Activated CD4-positive, alpha-beta T cell treated with anti-CD3 and anti-CD28 coated beads for 48 hours (primary cell): ENCODE data around the gene WDR26.
A peak's percentile ranks its signal among the peaks of the same experiment; 100 is the strongest.
"Not testable (repeated sequence)": the region's sequence is repeated elsewhere in the genome, so short reads cannot be mapped to it uniquely, and the experiment has no call there.

Experiments
- DNase-seq: peaks from one replicate; pipeline ENCODE4 v3.0.0-alpha.2; 2020

Gene WDR26

DNA sequence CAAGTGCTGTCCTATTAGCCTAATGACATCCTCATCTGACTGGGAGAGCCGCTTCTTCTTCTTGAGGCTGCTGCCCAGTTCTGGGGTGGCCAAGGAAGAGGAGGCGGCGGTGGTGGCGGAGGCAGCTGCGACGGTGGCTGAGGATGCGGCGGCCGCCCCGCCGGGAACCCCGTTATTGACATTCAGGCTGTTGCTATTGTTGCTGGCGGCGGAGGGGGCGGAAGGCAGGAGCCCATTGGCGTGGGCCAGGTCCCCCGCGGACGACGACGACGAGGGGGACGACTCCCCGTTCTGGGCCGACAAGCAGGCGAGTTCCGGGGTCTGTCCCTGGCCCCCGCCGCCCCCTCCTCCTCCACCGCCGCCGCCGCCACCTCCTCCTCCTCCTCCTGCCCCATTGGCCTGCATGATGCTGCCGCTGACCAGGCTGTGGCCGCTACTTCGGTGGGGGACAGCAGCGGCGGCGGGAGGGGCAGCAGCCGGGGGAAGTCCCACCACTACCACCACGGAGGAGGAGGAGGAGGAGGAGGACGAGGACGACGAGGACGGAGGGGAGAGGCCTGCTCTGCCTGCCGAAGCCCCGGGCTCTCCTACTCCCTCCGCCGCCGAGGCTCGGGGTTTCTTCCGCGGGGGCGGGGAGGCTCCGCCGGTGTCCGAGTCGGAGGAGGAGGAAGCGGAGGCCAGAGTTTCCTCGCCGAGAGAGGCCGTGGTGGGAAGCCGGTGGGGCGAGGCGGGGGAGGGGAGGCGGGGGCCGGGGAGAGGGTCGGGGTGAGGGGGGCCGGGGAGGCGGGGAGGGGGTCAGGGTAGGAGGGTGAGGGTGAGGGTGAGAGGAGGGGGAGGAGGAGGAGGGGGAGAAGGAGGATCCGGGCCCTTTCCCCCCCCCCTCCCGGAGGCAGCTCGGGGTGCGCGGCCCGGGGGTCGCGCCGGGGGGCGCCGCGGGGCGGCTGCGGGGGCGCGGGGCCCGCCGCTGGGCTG lies 610 bp downstream of the WDR26 start:
- peak; percentile 52 for DNase-seq

DNA sequence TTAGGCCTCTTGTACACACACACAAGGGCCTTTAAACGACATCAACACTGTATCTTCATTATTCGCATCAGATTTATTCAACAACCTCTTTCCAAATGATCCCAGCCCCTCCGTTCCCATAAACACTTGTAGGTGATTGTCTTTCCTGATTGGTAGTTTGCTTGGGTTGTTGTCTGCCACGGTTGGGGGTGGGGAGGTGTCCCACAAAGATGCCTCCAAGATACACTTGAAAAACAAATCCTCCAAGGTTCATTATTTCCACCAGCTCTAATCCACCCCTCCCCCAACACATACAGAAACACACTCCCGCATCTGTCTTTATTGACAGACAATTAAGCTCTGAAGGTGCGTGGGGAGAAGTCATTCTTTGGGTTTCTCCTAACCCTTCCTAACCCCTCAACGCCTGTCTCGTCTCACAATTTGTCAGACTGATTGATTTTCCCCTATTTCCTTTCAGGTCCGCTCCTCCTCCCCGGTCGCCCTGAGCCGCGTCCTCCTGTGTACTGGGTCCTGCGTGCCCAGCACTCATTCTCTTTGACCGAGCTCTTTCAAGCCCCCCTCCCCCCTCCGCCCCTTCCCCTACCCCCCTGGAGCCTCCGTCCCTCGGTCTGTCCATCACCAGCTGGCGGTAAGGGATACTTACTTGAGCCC lies 1.4 kb downstream of the WDR26 start:
- DNase-seq: peak; percentile 26

DNA sequence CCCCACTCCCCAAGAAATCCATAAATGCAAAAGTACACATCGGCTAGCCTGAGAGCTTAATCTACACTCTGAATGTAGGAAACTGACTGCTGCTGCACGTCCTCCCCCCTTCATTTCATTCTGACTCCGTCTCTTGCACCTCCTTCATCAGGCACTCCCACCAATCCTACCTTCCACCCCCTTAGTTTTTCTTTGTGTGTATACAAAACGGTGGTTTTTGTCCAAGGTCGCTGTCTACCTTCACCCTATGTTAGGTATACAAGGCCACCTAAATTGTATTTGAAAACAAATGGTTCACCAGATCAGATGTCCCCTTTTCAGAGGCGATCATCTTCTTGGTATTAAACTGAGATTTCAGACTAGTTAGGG lies 1.9 kb downstream of the WDR26 start:
- DNase-seq: no peak

DNA sequence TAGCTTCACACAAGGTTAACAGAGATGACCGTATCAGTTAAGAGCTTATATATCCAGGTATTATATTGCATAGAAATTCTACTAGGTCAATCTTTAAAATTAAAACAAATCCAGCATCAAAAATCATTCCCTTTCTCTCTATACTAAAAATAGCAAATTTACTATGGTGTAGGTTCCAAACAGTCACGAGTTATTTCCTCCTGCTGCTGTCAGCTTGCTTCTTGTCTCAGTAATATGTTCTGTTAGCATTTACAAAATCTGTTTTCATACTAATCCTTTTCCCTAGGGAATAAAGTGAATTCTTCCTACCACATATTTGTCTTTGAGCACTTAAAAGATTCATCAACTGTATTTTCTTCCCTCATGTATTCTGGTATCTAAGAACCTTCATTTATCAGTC lies 2.5 kb downstream of the WDR26 start:
- no peak for DNase-seq

DNA sequence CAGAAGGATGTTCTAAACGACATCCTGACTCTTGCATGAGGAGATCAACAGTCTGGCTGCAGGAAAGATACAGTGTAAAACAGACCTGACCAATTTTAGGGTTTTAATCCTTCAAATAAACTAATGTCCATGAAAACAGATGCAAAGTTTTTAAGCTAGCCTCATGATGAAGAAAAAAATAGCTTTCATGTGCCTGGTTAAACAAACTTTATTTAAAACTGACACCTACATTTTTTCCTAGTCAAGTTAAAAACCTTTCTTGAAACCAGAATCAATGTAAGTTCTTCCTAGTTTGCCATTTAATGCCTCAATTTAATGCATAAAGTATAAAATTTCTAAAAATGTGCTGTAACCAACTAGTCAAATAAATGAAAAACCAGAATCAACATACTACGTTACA lies 2.9 kb downstream of the WDR26 start:
- no peak for DNase-seq

DNA sequence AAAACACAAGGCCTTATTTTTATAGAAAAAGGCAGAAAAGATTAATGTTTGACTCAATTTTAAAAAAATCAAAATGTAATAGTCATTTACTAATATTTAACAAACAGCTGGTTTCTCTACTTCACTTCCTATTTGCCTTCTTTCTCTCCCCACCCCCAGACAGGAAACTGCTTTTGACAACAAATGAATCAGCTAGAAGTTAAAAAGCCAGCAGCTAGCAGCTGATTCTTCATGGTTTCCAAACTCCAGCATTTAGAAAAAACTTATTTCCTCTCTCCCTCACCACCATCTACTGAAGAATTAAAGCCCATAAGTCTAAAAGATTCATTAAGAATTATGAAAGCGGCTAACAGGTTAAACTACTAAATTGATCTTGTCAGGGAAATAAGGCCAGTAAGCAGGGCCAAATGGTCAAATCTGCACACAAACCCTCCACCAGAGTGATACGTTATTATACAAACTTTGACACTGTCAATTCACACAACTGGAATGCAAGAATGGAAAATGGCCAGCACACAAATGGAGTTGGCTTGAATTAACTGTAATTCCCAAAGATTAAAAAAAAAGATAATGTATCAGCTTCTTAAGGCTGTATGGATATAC lies 4.0 kb downstream of the WDR26 start:
- DNase-seq: no peak

DNA sequence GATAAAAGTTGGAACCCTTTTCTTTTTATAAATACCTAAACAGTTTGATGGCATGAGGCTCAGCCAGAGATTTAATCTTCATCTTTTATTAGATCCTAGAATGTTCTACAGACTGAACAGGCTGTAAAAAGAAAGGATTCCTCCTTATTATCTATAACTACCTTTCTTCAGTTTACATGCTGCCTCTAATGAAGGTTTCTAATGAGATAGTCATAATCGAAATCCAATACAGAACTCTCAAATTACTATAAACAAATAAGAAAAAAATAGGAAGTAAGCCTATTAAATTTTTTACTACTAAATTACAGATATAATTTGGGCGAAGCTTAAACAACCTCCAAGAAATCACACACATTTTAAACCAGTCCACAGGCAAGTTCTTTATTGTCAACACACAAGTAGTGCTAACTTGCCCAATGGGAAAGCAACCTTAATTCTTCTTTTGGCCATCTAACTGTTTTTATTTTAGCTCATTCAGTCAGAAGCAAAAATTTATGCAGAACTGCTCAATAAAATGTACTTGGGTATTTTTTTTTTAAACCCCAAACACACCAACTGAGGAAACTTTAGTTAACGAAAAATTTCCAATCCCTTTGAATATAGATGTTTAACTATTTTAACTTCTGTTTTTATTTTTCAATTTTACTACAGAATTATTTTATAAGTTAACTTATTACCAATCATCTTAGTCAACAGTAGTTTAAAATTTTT lies 4.8 kb downstream of the WDR26 start:
- no peak for DNase-seq

DNA sequence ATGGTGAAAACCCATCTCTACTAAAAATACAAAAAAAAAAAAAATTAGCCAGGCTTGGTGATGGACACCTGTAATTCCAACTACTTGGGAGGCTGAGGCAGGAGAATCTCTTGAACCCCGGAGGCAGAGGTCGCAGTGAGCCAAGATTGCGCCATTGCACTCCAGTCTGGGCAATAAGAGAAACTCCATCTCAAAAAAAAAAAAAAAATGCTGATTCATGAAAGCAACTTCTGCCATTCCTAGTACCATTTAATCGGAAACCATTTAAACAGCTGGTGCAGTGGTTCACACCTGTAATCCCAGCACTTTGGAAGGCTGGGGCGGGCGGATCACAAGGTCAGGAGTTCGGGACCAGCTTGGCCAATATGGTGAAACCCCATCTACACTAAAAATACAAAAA lies 5.9 kb downstream of the WDR26 start:
- DNase-seq: not testable (repeated sequence)

DNA sequence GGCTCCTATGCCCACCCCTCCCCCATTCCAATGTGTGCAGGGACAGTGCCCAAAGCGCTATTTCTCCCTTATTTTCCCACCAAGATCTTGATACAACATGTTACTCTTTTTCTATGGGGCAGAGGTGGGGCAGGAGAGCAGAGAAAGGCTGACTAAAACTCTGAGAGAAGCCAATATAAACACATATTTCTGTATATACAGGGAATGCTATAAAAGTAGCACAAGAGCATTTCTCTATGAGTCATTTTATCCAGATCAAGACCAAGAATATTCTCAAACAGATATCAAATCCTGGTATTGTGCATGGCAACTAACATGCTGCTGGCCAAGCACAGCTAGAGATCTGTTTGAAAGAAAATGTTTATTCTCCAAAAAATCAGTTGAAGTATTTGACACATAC lies 7.3 kb downstream of the WDR26 start:
- no peak for DNase-seq

DNA sequence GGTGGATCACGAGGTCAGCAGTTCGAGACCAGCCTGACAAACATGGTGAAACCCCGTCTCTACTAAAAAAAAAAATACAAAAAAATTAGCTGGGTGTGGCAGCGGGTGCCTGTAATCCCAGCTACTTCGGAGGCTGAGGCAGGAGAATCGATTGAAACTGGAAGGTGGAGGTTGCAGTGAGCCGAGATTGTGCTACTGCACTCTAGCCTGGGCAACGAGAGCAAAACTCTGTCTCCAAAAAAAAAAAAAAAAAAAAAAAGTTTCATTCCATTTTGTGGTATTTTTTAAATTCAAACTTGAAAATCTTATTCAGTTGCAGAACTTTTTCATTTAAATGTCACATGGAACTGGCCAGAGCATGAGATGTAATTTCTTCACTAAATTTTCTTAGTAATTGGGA lies 7.7 kb downstream of the WDR26 start:
- not testable (repeated sequence) for DNase-seq

DNA sequence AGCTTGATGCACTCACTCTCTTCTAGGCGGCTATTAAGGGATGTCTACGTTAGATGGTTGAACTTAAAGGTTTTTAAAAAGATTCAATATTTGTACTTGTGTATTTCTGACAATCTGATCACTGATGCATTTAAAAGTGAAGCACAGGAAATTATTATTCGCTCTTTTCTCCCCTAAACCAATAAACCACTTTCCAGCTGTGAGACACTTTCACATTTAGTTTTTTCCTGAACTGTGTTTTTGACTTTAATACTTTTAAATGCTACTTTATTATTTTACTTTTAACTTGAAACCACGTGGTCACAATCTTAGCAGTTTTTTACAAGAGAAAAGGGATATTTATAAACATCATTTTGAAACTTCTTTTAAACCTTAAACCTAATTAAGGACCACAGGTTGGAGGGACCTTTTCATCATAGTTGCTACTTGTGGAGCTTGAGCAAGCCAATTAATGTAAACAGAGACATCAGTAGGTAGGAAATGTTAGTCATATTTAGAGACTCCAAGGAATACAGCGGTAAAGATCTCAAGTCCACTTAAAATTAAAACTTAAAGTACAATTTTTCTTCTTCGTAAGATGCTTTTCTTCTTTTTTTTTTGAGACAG lies 9.2 kb downstream of the WDR26 start:
- no peak for DNase-seq

DNA sequence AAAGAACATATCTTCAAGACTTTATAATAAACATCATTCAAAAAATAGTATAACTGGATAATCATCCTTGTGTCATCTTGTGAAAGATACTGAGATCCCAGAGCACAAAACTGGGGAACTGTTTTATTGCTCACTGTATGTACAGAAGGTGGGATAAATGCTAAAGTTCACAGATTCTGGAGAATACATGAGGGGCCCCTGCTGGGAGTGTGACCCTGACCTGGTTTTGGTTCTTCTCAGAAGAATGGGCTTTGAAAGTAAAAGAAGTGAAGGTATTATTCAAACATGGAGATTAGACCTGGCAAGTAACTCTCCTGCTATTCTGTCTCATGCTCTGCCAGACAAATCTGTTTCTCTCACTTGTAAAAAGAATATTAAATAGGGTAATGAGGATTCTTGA lies 14.5 kb downstream of the WDR26 start:
- DNase-seq: no peak

DNA sequence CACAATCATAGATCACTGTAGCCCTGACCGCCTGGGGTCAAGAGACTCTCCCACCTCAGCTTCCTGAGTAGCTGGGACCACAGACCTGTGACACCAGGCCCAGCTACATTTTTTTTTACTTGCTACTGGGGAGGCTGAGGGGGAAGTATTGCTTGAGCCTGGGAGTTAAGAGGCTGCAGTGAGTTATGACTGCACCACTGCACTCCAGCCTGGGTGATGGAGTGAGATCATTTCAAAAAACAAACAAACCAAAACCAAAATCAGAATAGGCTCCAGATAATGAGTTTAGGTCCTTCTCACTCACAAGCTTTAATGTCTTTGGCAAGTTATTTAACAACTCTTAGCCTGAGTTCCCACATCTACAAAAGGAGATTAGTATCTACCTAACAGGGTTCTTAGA lies 22.8 kb downstream of the WDR26 start:
- DNase-seq: no peak

DNA sequence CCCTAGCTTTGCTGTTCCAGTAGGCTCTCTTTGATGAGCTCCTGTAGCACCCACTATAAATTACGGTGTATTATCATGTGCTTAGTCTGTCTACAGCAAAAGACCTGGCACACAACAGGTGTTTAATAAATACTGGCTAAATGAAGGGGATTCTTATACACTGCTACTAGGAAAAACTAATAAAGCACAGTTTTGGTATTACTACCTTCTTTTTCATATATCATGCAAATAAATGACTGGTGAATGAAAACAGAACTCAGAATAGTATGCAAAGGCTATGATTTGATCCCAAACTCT lies 26.4 kb downstream of the WDR26 start:
- DNase-seq: no peak

DNA sequence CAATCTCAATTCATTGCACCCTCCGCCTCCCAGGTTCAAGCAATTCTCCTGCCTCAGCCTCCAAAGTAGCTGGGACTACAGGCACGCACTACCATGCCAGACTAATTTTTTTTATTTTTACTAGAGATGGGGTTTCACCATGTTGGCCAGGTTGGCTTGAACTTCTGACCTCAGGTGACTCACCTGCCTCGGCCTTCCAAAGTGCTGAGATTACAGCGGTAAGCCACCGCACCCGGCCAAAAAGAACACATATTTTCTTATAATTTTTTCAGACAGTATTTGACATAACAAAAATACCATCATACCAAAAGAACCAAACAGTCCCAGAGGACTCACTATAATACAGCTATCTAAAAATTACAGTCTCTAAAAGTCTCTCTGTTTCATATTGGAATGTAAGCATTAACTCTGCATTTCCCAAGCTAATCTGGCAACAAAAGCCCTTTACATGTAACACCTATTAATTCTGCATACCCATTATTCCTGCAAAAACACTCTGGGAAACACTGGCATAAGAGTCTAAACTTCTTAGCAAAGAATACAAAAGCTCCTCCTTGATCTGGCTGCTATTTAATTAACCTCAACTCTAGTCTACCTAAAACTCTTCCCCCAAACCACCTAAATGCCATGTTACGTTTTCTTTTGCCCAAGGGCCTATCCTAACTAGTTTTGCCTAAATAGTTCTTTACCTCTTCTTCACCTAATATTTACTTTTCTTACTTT lies 26.9 kb downstream of the WDR26 start:
- DNase-seq: no peak

DNA sequence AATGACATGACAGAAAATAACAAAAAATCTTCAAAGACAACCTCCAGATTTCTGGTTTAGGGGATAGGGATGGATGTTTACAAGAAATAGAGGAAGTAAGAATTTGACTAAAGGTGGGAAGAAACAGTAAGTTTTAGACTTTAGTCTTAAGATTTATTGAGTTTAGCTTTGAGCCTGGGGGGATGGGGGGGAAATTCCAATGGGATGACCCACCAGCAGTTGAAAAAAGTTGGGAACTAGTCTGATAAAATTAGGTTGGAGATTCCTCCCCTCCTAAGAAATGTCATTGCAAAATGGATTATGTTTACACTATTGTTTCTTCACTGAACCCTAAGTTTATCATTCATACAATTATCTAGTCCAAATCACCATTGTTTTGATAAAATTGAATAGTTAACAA lies 28.4 kb downstream of the WDR26 start:
- no peak for DNase-seq

DNA sequence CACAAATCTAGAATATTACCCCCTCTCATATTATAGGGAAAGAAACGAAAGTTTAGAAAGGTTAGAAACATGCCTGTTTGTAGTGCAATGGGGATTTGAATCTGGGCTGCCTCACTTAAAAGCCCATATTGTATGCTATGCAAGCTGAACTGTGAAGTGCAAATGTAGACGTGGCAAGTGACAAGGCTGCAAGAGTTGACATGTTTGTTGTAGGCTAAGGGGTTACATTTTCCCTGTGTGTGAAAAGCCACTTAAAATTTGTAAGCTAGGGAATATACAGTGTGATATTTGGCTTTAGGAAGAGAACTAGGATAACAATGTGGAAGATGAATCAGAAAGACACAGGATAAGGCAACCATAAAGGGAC lies 29.0 kb downstream of the WDR26 start:
- no peak for DNase-seq

DNA sequence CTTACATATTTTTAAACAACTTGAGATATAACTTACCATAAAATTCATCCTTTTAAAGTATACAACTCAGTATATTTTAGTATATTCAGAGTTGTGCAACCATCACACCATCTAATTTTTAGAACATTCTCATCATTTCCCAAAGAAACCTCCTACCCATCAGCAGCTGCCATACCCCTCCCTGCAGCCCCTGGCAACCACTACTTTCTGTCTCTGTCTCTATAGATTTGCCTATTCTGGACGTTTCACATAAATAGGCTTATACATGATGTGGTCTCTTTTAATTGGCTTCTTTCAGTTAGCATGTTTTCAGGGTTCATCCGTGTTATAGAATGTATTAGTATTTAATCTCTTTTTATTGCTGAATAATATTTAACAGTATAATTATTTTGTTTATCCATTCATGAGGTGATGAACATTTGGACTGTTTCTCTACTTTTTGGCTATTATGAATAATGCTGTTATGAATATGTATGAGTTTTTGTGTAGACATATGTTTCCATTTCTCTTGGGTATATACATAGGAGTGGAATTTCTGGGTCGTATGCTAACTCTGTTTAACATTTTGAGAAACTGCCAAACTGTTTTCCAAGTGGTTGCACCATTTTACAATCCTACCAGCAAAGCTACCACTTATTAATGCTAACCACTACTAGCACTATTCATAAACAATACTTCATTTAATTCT lies 29.5 kb downstream of the WDR26 start:
- DNase-seq: no peak

DNA sequence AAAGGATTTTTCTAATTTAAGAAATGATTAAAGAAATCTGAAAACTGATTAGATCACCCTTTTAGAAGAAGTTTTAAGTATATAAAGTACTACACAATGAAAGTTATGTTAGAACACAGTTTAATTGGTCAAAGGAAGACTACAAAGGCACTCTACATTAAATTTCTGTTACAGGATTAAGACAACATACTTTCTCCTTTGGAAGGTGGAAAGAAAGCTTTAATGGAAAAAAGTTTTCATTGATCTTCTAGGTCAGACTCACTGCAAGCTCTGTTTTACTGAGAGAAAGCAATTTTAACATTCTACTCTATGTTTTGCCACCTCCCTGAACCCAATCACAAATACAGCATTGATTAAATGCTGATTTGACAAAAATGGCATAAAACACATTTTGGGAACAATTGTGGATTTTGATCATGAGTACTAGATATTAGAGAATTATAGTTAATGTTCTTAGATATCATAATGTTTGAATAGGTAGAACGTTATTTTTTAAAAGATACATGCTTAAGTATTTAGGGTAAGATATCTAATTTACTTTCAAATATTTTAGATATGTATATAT lies 32.0 kb downstream of the WDR26 start:
- no peak for DNase-seq

DNA sequence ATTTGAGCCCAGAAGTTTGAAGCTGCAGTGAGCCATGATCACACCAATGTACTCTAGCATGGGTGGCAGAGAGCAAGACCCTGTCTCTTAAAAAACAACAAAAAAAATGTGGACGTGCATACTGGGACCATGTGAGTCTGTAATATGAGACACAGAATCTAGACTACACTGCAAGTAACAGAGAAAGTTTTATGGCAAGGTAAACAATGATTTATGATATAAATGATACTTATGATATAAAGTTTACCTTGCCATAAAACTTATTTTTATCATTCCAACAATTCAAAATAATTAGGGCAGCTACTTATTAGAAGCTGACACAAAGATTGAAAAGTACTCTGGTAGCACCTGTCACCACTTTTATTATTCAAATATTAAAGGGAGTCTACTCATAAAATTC lies 34.7 kb downstream of the WDR26 start:
- no peak for DNase-seq

DNA sequence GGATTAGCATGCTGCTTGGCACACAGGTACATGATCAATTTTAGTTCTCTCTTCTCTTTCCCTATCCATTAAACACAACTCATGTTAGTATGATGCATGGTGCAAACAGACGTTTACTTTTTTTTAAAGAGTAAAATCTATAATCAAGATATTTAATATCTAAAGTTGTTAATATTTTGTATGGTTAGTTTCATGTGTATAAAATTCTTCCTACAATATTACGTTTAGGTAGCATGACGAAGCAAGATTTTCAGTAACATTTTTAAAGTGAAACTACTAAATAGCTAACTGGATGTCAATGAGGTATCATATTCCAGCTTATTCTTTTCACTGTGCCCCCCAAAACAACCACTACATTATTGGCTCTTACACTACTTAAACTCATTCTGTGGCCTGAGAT lies 41.3 kb downstream of the WDR26 start:
- no peak for DNase-seq
